Stomach (tissue), 4 donors: ENCODE measurements around the gene FLVCR2.

Source experiments
- EP300 ChIP-seq: sonication (generic); formaldehyde crosslinking; IDR thresholded peaks from one replicate; pipeline ENCODE4 v1.6.1; 2017; ENCODE audit warnings: antibody characterized with exemption
- POLR2A ChIP-seq, 4 donors: fragments of 450-650 bp; IDR thresholded peaks; one replicate each; pipeline ENCODE4 v1.6.1; 2016; ENCODE audit warnings: antibody characterized with exemption in 4 of 4, control low read depth in 2 of 4, mild to moderate bottlenecking in 1 of 4, moderate library complexity in 1 of 4
- POLR2AphosphoS5 ChIP-seq, 3 donors: sonication (generic); formaldehyde crosslinking; IDR thresholded peaks; one replicate each; pipeline ENCODE4 v1.6.1; 2016; ENCODE audit warnings: antibody characterized with exemption in 3 of 3
- TF ChIP-seq, protein P1 (sequence below), 7 experiments: fragments of 450-650 bp in 4 of 7; fragments of 200-600 bp in 3 of 7; sonication (generic) in 3 of 7; IDR thresholded peaks; one replicate each; pipeline ENCODE4 v1.5.1; 2016 to 2019; ENCODE audit warnings: antibody characterized with exemption in 7 of 7, control low read depth in 2 of 7, mild to moderate bottlenecking in 1 of 7

DNA sequence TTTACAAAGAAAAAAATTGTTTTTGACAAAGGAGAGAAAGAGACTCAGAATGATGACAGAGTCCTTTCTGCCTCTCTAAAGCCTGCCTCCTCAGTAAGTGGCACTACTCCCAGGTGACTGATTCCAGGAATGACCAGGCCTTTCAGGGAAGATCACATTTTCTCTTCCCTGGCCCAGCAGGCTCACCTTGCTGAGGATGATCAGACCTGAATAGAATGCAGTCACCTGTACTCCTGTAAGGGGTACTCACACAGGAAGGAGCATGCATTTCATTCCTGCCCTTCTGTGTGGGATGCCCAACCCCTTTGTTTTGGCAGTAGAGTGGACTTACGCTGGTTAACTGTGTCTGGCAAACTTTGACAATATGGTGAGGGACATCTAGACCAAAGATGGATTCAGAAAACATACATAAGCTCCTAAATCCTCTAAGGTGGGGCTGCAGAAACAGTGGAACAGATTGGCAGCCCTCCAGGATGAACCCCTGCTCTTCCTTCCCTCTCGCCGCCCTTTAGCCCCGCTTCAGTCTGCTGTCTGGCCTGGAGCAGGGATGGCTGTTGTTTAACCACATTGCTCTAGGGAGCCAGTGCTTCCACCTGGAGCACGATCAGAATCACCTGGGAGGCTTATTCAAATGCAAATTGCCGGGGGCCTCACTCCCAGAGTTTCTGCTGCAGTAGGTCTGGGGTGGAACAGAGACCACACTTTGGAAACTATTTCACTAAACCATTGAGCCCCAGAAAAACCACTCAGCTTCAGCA is 52.5 kb downstream of the FLVCR2 start:
- TF ChIP-seq, protein P1, sequence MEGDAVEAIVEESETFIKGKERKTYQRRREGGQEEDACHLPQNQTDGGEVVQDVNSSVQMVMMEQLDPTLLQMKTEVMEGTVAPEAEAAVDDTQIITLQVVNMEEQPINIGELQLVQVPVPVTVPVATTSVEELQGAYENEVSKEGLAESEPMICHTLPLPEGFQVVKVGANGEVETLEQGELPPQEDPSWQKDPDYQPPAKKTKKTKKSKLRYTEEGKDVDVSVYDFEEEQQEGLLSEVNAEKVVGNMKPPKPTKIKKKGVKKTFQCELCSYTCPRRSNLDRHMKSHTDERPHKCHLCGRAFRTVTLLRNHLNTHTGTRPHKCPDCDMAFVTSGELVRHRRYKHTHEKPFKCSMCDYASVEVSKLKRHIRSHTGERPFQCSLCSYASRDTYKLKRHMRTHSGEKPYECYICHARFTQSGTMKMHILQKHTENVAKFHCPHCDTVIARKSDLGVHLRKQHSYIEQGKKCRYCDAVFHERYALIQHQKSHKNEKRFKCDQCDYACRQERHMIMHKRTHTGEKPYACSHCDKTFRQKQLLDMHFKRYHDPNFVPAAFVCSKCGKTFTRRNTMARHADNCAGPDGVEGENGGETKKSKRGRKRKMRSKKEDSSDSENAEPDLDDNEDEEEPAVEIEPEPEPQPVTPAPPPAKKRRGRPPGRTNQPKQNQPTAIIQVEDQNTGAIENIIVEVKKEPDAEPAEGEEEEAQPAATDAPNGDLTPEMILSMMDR (IDR thresholded peaks at IDR 0.05), result no peak
- TF ChIP-seq EP300, result no peak
- no peak for TF ChIP-seq POLR2A (IDR thresholded peaks at IDR 0.05)
- TF ChIP-seq POLR2AphosphoS5 (IDR thresholded peaks at IDR 0.05), result no peak
